Measurements from ENCODE around the gene PRADC1. TPM values are rescaled to one million over a fixed set of nuclear protein-coding genes. Genes with fewer than 3 reads are reported as not detected.
"Not testable (repeated sequence)": the region's sequence is repeated elsewhere in the genome, so short reads cannot be mapped to it uniquely, and the experiment has no call there.

Gene PRADC1
- total RNA-seq, 1 donor from 2014 or later = 97.4 TPM

- no peaks in the 10 kb centered on the region for H3K9me3 ChIP-seq (replicated peaks)
- no peak for TF ChIP-seq CTCF (IDR thresholded peaks at IDR 0.05; ENCODE audit: borderline replicate concordance)
- H3K36me3 ChIP-seq = no peaks in the 10 kb centered on the region
- H3K27me3 ChIP-seq (ENCODE audit: low read depth) = peaks cover 62% of the 10 kb centered on the region
- intact Hi-C loops (cut with micrococcal nuclease) = no loop called here
- no peak overlapping the region for H3K4me3 ChIP-seq
- DNase-seq = no peak
- peaks cover 8% of the 10 kb centered on the region for H3K4me1 ChIP-seq
- no peak overlapping the region for H3K27ac ChIP-seq (replicated peaks)
Observed at GRCh38 chr2:73264783-73265182, 31.7 kb upstream of the PRADC1 start.

DNA sequence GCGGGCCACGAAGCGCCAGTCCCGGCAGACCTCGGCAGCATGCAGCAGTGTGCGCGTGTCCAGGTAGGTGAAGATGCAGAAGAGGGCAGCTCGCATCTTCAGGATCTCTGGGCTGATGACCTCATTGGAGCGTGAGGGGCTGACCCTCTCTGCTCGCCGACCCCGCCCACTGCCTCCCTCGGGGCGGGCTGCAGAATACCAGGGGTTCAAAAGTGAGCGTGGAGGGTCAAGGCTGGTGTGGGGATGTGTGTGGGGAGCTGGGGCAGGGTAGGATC lies 31.2 kb upstream of the PRADC1 start:
- no peak overlapping the region for H3K27ac ChIP-seq (replicated peaks)
- TF ChIP-seq CTCF (IDR thresholded peaks at IDR 0.05; ENCODE audit: borderline replicate concordance) = no peak
- intact Hi-C loops (cut with micrococcal nuclease) = no loop called here
- H3K4me3 ChIP-seq = no peak overlapping the region
- peaks cover 8% of the 10 kb centered on the region for H3K4me1 ChIP-seq
- no peaks in the 10 kb centered on the region for H3K9me3 ChIP-seq (replicated peaks)
- no peak for DNase-seq
- no peaks in the 10 kb centered on the region for H3K36me3 ChIP-seq
- peaks cover 57% of the 10 kb centered on the region for H3K27me3 ChIP-seq (ENCODE audit: low read depth)

- Histone ChIP-seq H3K36me3 (no peaks in the 10 kb centered on the region), H3K27me3 (ENCODE audit: low read depth) (peaks cover 52% of the 10 kb centered on the region), H3K27ac (replicated peaks) (no peak overlapping the region), H3K9me3 (replicated peaks) (no peaks in the 10 kb centered on the region), H3K4me3 (no peak overlapping the region), H3K4me1 (peaks cover 3% of the 10 kb centered on the region)
- no peak for DNase-seq
- intact Hi-C loops (cut with micrococcal nuclease) = no loop called here
- TF ChIP-seq CTCF (IDR thresholded peaks at IDR 0.05; ENCODE audit: borderline replicate concordance) = no peak
Observed at GRCh38 chr2:73263540-73264331, 30.7 kb upstream of the PRADC1 start.

DNA sequence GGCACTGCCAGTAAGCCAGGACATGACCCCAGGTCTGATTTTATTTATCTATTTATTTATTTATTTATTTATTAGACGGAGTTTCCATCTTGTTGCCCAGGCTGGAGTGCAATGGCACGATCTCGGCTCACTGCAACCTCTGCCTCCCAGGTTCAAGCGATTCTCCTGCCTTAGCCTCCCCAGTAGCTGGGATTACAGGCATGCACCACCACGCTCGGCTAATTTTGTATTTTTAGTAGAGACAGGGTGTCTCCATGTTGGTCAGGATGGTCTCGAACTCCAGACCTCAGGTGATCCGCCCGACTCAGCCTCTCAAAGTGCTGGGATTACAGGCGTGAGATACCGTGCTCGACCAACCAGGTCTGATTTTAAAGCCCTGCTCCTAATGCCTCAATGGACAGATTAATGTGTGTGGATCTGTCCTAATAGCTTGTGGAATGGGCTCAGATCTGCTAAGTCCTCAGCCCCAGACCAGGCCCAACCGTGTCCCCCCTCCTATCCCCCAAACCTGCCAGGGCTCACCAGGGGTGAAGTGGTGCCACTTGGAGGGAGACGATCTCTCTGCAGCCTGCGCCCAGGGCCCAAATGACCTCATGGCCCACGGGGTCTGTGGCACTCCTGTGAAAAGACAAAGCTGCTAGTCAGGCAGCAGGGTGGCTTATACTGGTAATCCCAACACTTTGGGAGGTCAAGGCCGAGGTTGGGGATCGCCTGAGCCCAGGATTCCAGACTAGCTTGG lies 29.8 kb upstream of the PRADC1 start:
- peaks cover 43% of the 10 kb centered on the region for H3K27me3 ChIP-seq (ENCODE audit: low read depth)
- DNase-seq; intact Hi-C loops (cut with micrococcal nuclease); H3K4me1 ChIP-seq; H3K9me3 ChIP-seq (replicated peaks); H3K36me3 ChIP-seq; H3K27ac ChIP-seq (replicated peaks); H3K4me3 ChIP-seq: not testable (repeated sequence)

GRCh38 chr2:73262108-73262651 lies 29.1 kb upstream of the PRADC1 start:
- Histone ChIP-seq H3K36me3 (no peaks in the 10 kb centered on the region), H3K27ac (replicated peaks) (no peak overlapping the region), H3K4me1 (no peaks in the 10 kb centered on the region), H3K9me3 (replicated peaks) (no peaks in the 10 kb centered on the region), H3K27me3 (ENCODE audit: low read depth) (peaks cover 36% of the 10 kb centered on the region), H3K4me3 (no peak overlapping the region)
- no peak for DNase-seq
- intact Hi-C loops (cut with micrococcal nuclease) = no loop called here
- no peak for TF ChIP-seq CTCF (IDR thresholded peaks at IDR 0.05; ENCODE audit: borderline replicate concordance)

All from left ventricle myocardium inferior (tissue), 1 donor.